HepG2 (cell line): ENCODE results near the gene MTM1. TPM values are rescaled to one million over a fixed set of nuclear protein-coding genes. Genes with fewer than 3 reads are reported as not detected.

Experiments
- ATF4 ChIP-seq, 2 experiments: fragments of 450-650 bp in 1 of 2; sonication (generic) in 1 of 2; formaldehyde crosslinking; IDR thresholded peaks; 2 replicates each; pipeline versions ENCODE4 v1.5.0 to v1.8.0; 2020 to 2022; ENCODE audit warnings: mild to moderate bottlenecking in 1 of 2, missing genetic modification reagents in 1 of 2
- BORCS8-MEF2B ChIP-seq: sonication (generic); formaldehyde crosslinking; IDR thresholded peaks from 2 replicates; pipeline ENCODE4 v1.8.0; 2022; ENCODE audit warnings: mild to moderate bottlenecking, missing genetic modification reagents
- CHD2 ChIP-seq: IDR thresholded peaks from 2 replicates; pipeline ENCODE4 v1.6.1; 2011; ENCODE audit warnings: low read depth, low read length, improper control_type of control experiment
- EP300 ChIP-seq, 3 experiments: sonication (generic) in 1 of 3; formaldehyde crosslinking in 1 of 3; IDR thresholded peaks; 2 replicates each; pipeline versions ENCODE4 v1.5.1 to v1.6.1; 2011 to 2020; ENCODE audit warnings: low read depth in 2 of 3, low read length in 2 of 3, borderline replicate concordance in 1 of 3, improper control_type of control experiment in 1 of 3, mild to moderate bottlenecking in 1 of 3, missing genetic modification reagents in 1 of 3, moderate library complexity in 1 of 3
- ETV6 ChIP-seq: sonication (generic); formaldehyde crosslinking; conservative IDR thresholded peaks from 2 replicates; pipeline ENCODE4 v1.4.0; 2020; ENCODE audit warnings: missing genetic modification reagents
- FOXO4 ChIP-seq: sonication (generic); formaldehyde crosslinking; conservative IDR thresholded peaks from 2 replicates; pipeline ENCODE4 v1.8.1; 2023; ENCODE audit warnings: missing genetic modification reagents
- GFI1 ChIP-seq: sonication (generic); formaldehyde crosslinking; IDR thresholded peaks from 2 replicates; pipeline ENCODE4 v1.5.0; 2020; ENCODE audit warnings: missing genetic modification reagents, mild to moderate bottlenecking, borderline replicate concordance
- IKZF5 ChIP-seq: IDR thresholded peaks from 2 replicates; pipeline ENCODE4 v1.6.1; 2018; ENCODE audit warnings: missing genetic modification reagents, mild to moderate bottlenecking, missing compliant biosample characterization
- KLF6 ChIP-seq: IDR thresholded peaks from 2 replicates; pipeline ENCODE4 v1.8.0; 2016; ENCODE audit warnings: missing biosample characterization, missing genetic modification reagents
- KMT2B ChIP-seq: IDR thresholded peaks from 2 replicates; pipeline ENCODE4 v1.6.1; 2016; ENCODE audit warnings: missing genetic modification reagents, missing compliant biosample characterization
- MAFK ChIP-seq, 2 experiments: IDR thresholded peaks in 1 of 2; conservative IDR thresholded peaks in 1 of 2; 2 replicates each; pipeline ENCODE4 v1.6.1; 2011; ENCODE audit warnings: improper control_type of control experiment in 2 of 2, low read length in 2 of 2
- MIER3 ChIP-seq: IDR thresholded peaks from 2 replicates; pipeline ENCODE4 v1.6.1; 2016; ENCODE audit warnings: missing compliant biosample characterization, borderline replicate concordance
- MLX ChIP-seq: IDR thresholded peaks from 2 replicates; pipeline ENCODE4 v1.6.1; 2016
- MTA3 ChIP-seq: sonication (generic); formaldehyde crosslinking; IDR thresholded peaks from 2 replicates; pipeline ENCODE4 v1.4.0; 2020; ENCODE audit warnings: missing genetic modification reagents
- MXD4 ChIP-seq: IDR thresholded peaks from 2 replicates; pipeline ENCODE4 v1.6.1; 2016; ENCODE audit warnings: mild to moderate bottlenecking, missing biosample characterization, missing genetic modification reagents
- NFE2 ChIP-seq: sonication (generic); formaldehyde crosslinking; IDR thresholded peaks from 2 replicates; pipeline ENCODE4 v1.4.0; 2020; ENCODE audit warnings: missing genetic modification reagents
- NFE2L2 ChIP-seq: fragments of 150-350 bp; IDR thresholded peaks from 2 replicates; pipeline ENCODE4 v1.6.1; 2014; ENCODE audit warnings: low read length
- RFX1 ChIP-seq: fragments of 450-650 bp; IDR thresholded peaks from 2 replicates; pipeline ENCODE4 v1.6.1; 2017
- SATB2 ChIP-seq: sonication (generic); formaldehyde crosslinking; IDR thresholded peaks from 2 replicates; pipeline ENCODE4 v1.5.0; 2020; ENCODE audit warnings: missing genetic modification reagents
- SUZ12 ChIP-seq: fragments of 150-350 bp; IDR thresholded peaks from 2 replicates; pipeline ENCODE4 v1.6.1; 2014; ENCODE audit warnings: low read depth, low read length
- TP53 ChIP-seq: sonication (generic); formaldehyde crosslinking; conservative IDR thresholded peaks from 2 replicates; pipeline ENCODE4 v1.4.0; 2020; ENCODE audit warnings: missing genetic modification reagents
- UBTF ChIP-seq: sonication (generic); formaldehyde crosslinking; IDR thresholded peaks from 2 replicates; pipeline ENCODE4 v1.4.0; 2020; ENCODE audit warnings: mild to moderate bottlenecking, missing genetic modification reagents
- ZBTB38 ChIP-seq: sonication (generic); formaldehyde crosslinking; IDR thresholded peaks from 2 replicates; pipeline ENCODE4 v1.5.1; 2020; ENCODE audit warnings: mild to moderate bottlenecking, missing genetic modification reagents
- ZFAT ChIP-seq: sonication (generic); formaldehyde crosslinking; conservative IDR thresholded peaks from 2 replicates; pipeline ENCODE4 v1.8.1; 2023; ENCODE audit warnings: missing genetic modification reagents, inconsistent platforms
- ZNF34 ChIP-seq: sonication (generic); formaldehyde crosslinking; IDR thresholded peaks from 2 replicates; pipeline ENCODE4 v1.4.0; 2020; ENCODE audit warnings: mild to moderate bottlenecking, missing genetic modification reagents, borderline replicate concordance
- ZSCAN29 ChIP-seq: sonication (generic); formaldehyde crosslinking; conservative IDR thresholded peaks from 2 replicates; pipeline ENCODE4 v1.4.0; 2020; ENCODE audit warnings: mild to moderate bottlenecking, missing genetic modification reagents
- polyA plus RNA-seq, 8 experiments: library from polyadenylated mRNA; depleted of rRNA in 3 of 8; stranded (reverse) in 7 of 8; unstranded in 1 of 8; fragments of >200 nt; fragmentation: Illumina TruSeq in 4 of 8; extraction: Trizol in 4 of 8; gene quantifications; 2 replicates each; pipeline versions ENCODE4 v1.2.1 to v1.2.3, GENCODE V29; 2011 to 2016; ENCODE audit warnings: low read depth in 4 of 8, missing spikeins in 1 of 8, mixed read lengths in 1 of 8; ENCODE audit not compliant: insufficient read depth in 1 of 8
- total RNA-seq, 5 experiments: library from RNA; depleted of rRNA; stranded (reverse); fragments of >200 nt; fragmentation: Illumina TruSeq; extraction: Trizol; gene quantifications; 2 replicates each; pipeline ENCODE4 v1.2.3, GENCODE V29; 2016; ENCODE audit warnings: low read depth in 1 of 5

The MTM1 gene
- total and polyA plus RNA-seq, 2 of the 13 experiments (the other 11 are each of a cell fraction or from before 2014, with no cell fraction given) = 12.0 to 15.2 TPM

- TF ChIP-seq ZNF34 = no peak
- peak in 1 of 2 experiments; percentile 35; a peak in 1 of 4 replicates for TF ChIP-seq ATF4 (CRISPR knock-in tag; IDR thresholded peaks at IDR 0.05)
- TF ChIP-seq MIER3 (CRISPR knock-in tag) = peak; percentile 19; the same call in 1 of the 2 replicates
- no peak for TF ChIP-seq KMT2B
- TF ChIP-seq MTA3 (CRISPR knock-in tag) = no peak
- no peak for TF ChIP-seq ZFAT (CRISPR knock-in tag)
- no peak for TF ChIP-seq KLF6
- TF ChIP-seq FOXO4 = no peak
- TF ChIP-seq ZBTB38 (CRISPR knock-in tag) = no peak
- no peak for TF ChIP-seq UBTF (CRISPR knock-in tag)
- TF ChIP-seq RFX1 = no peak
- 0 out of 2 replicates have a peak, but pooled peaks have one; percentile 41 for TF ChIP-seq SATB2 (CRISPR knock-in tag)
- no peak for TF ChIP-seq MXD4 (CRISPR knock-in tag)
- TF ChIP-seq EP300 (IDR thresholded peaks at IDR 0.05; ENCODE audit: low read depth in 2 of 2, low read length in 2 of 2) = peak; percentile 70 to 89
- TF ChIP-seq EP300 (CRISPR knock-in tag; IDR thresholded peaks at IDR 0.05; ENCODE audit: borderline replicate concordance) = peak; percentile 74; the same call in 1 of the 2 replicates
- TF ChIP-seq ETV6 (CRISPR knock-in tag) = no peak
- TF ChIP-seq SUZ12 = no peak
- TF ChIP-seq TP53 (CRISPR knock-in tag) = no peak
- TF ChIP-seq NFE2L2 = no peak
- no peak for TF ChIP-seq CHD2
- TF ChIP-seq BORCS8-MEF2B (CRISPR knock-in tag) = no peak
- no peak for TF ChIP-seq MAFK (conservative IDR thresholded peaks at IDR 0.05 in 1 of 2, IDR thresholded peaks at IDR 0.05 in 1 of 2; ENCODE audit: low read length in 2 of 2)
- peak; percentile 62; the same call in 1 of the 2 replicates for TF ChIP-seq MLX (CRISPR knock-in tag)
- TF ChIP-seq NFE2 (CRISPR knock-in tag) = no peak
- peak; percentile 86; the same call in 1 of the 2 replicates for TF ChIP-seq IKZF5 (CRISPR knock-in tag)
- no peak for TF ChIP-seq ZSCAN29 (CRISPR knock-in tag)
- TF ChIP-seq GFI1 (CRISPR knock-in tag) = peak; percentile 32; the same call in 1 of the 2 replicates
These were observed 2.1 kb downstream of the MTM1 start (continued) for GRCh38 chrX:150570512-150570911.
